H9 (cell line): ENCODE results near the gene VWF. TPM values are rescaled to one million over a fixed set of nuclear protein-coding genes. Genes with fewer than 3 reads are reported as not detected.

Experiments used
- DNase-seq: peaks from one replicate; pipeline ENCODE4 v3.0.0-alpha.2; 2017
- H2AFZ ChIP-seq: one replicate; pipeline ENCODE4 v1.6.1; 2013; ENCODE audit warnings: mild to moderate bottlenecking, low read length, control low read depth, moderate library complexity
- H2AK5ac ChIP-seq: 2 replicates; pipeline ENCODE4 v1.6.1; 2013; ENCODE audit warnings: low read length, control low read depth, mixed read lengths; ENCODE audit not compliant: insufficient read length
- H2BK120ac ChIP-seq: one replicate; pipeline ENCODE4 v1.6.1; 2013; ENCODE audit warnings: low read depth, mild to moderate bottlenecking, low read length, control low read depth, inconsistent platforms; ENCODE audit not compliant: poor library complexity, severe bottlenecking
- H2BK12ac ChIP-seq: 2 replicates; pipeline ENCODE4 v1.6.1; 2013; ENCODE audit warnings: low read length, control low read depth, mixed read lengths, low read depth; ENCODE audit not compliant: insufficient read length
- H2BK15ac ChIP-seq: 2 replicates; pipeline ENCODE4 v1.6.1; 2013; ENCODE audit warnings: low read depth, low read length, control low read depth
- H2BK20ac ChIP-seq: one replicate; pipeline ENCODE4 v1.6.1; 2013; ENCODE audit warnings: low read depth, mild to moderate bottlenecking, low read length, control low read depth, inconsistent platforms; ENCODE audit not compliant: poor library complexity, severe bottlenecking
- H2BK5ac ChIP-seq: 2 replicates; pipeline ENCODE4 v1.6.1; 2013; ENCODE audit warnings: low read length, control low read depth, mixed read lengths; ENCODE audit not compliant: insufficient read length
- H3K14ac ChIP-seq: 2 replicates; pipeline ENCODE4 v1.6.1; 2013; ENCODE audit warnings: low read length, control low read depth; ENCODE audit not compliant: insufficient read depth
- H3K18ac ChIP-seq: 2 replicates; pipeline ENCODE4 v1.6.1; 2013; ENCODE audit warnings: low read depth, mild to moderate bottlenecking, mixed read lengths, low read length, control low read depth; ENCODE audit not compliant: insufficient read length
- H3K23ac ChIP-seq: 2 replicates; pipeline ENCODE4 v1.6.1; 2013; ENCODE audit warnings: low read length, control low read depth, mixed read lengths, low read depth; ENCODE audit not compliant: insufficient read length
- H3K23me2 ChIP-seq: 2 replicates; pipeline ENCODE4 v1.6.1; 2013; ENCODE audit warnings: low read depth, mild to moderate bottlenecking, mixed read lengths, low read length, control low read depth; ENCODE audit not compliant: insufficient read length, poor library complexity, severe bottlenecking
- H3K27ac ChIP-seq: 2 replicates; pipeline ENCODE4 v1.5.1; 2013; ENCODE audit warnings: low read length, control low read depth, mixed read lengths, low read depth; ENCODE audit not compliant: insufficient read length
- H3K27me3 ChIP-seq: 2 replicates; pipeline ENCODE4 v1.6.1; 2013; ENCODE audit warnings: low read length, control low read depth, inconsistent platforms; ENCODE audit not compliant: insufficient read depth
- H3K4ac ChIP-seq: 2 replicates; pipeline ENCODE4 v1.6.1; 2013; ENCODE audit warnings: low read depth, mild to moderate bottlenecking, control low read depth, inconsistent platforms, low read length, moderate library complexity
- H3K4me1 ChIP-seq: 2 replicates; pipeline ENCODE4 v1.6.1; 2013; ENCODE audit warnings: low read length, control low read depth, inconsistent platforms; ENCODE audit not compliant: insufficient read depth
- H3K4me2 ChIP-seq: 2 replicates; pipeline ENCODE4 v1.6.1; 2013; ENCODE audit warnings: low read length, control low read depth, mixed read lengths; ENCODE audit not compliant: insufficient read length, insufficient read depth
- H3K56ac ChIP-seq: 2 replicates; pipeline ENCODE4 v1.6.1; 2013; ENCODE audit warnings: low read depth, mild to moderate bottlenecking, mixed read lengths, low read length, control low read depth; ENCODE audit not compliant: insufficient read length
- H3K79me1 ChIP-seq: 2 replicates; pipeline ENCODE4 v1.6.1; 2013; ENCODE audit warnings: low read depth, mild to moderate bottlenecking, moderate library complexity, low read length, control low read depth, inconsistent platforms; ENCODE audit not compliant: insufficient read depth, poor library complexity, severe bottlenecking
- H3K79me2 ChIP-seq: 2 replicates; pipeline ENCODE4 v1.6.1; 2013; ENCODE audit warnings: low read length, control low read depth, inconsistent platforms; ENCODE audit not compliant: insufficient read depth
- H3K9ac ChIP-seq: 2 replicates; pipeline ENCODE4 v1.6.1; 2013; ENCODE audit warnings: low read length, control low read depth, mixed read lengths; ENCODE audit not compliant: insufficient read length; ENCODE audit errors: extremely low read depth
- H3K9me3 ChIP-seq: one replicate; pipeline ENCODE4 v1.6.1; 2013; ENCODE audit warnings: low read depth, low read length, inconsistent platforms; ENCODE audit not compliant: control insufficient read depth
- H3T11ph ChIP-seq: one replicate; pipeline ENCODE4 v1.6.1; 2013; ENCODE audit warnings: mild to moderate bottlenecking, low read length, control low read depth, inconsistent platforms
- H4K20me1 ChIP-seq: one replicate; pipeline ENCODE4 v1.6.1; 2013; ENCODE audit not compliant: control insufficient read depth, insufficient read length, insufficient read depth
- H4K5ac ChIP-seq: 2 replicates; pipeline ENCODE4 v1.6.1; 2013; ENCODE audit warnings: low read depth, mild to moderate bottlenecking, mixed read lengths, low read length, control low read depth; ENCODE audit not compliant: insufficient read length
- H4K8ac ChIP-seq: replicated peaks from 2 replicates; pipeline ENCODE4 v1.6.1; 2013; ENCODE audit warnings: low read length, control low read depth, mixed read lengths, low read depth; ENCODE audit not compliant: insufficient read length
- H4K91ac ChIP-seq: 2 replicates; pipeline ENCODE4 v1.6.1; 2013; ENCODE audit warnings: low read depth, mild to moderate bottlenecking, moderate library complexity, mixed read lengths, low read length, control low read depth; ENCODE audit not compliant: insufficient read length
- H3K27ac Mint-ChIP-seq, 3 experiments: 2 replicates in 2 of 3; 3 replicates in 1 of 3; pipeline ENCODE4 v1.8.0; 2020 to 2021; ENCODE audit warnings: mixed read lengths in 3 of 3, mild to moderate bottlenecking in 1 of 3, moderate library complexity in 1 of 3
- H3K27me3 Mint-ChIP-seq: 2 replicates; pipeline ENCODE4 v1.8.0; 2021; ENCODE audit warnings: low read depth, mild to moderate bottlenecking, moderate library complexity, mixed read lengths
- H3K36me3 Mint-ChIP-seq, 3 experiments: 2 replicates in 2 of 3; 3 replicates in 1 of 3; pipeline ENCODE4 v1.8.0; 2020 to 2021; ENCODE audit warnings: low read depth in 3 of 3, mixed read lengths in 3 of 3; ENCODE audit not compliant: insufficient read depth in 1 of 3
- H3K4me1 Mint-ChIP-seq, 2 experiments: 2 replicates each; pipeline ENCODE4 v1.8.0; 2020; ENCODE audit warnings: mixed read lengths in 2 of 2
- H3K4me3 Mint-ChIP-seq, 2 experiments: 2 replicates in 1 of 2; 3 replicates in 1 of 2; pipeline ENCODE4 v1.8.0; 2020 to 2021; ENCODE audit warnings: mild to moderate bottlenecking in 2 of 2, mixed read lengths in 2 of 2, moderate library complexity in 1 of 2
- H3K9me3 Mint-ChIP-seq, 2 experiments: 2 replicates in 1 of 2; 3 replicates in 1 of 2; pipeline ENCODE4 v1.8.0; 2020; ENCODE audit warnings: mild to moderate bottlenecking in 2 of 2, mixed read lengths in 2 of 2, moderate library complexity in 1 of 2
- CTCF ChIP-seq: fragments of 200-600 bp; sonication (generic); conservative IDR thresholded peaks from 3 replicates; pipeline ENCODE4 v1.8.0; 2021; ENCODE audit warnings: antibody characterized with exemption, mild to moderate bottlenecking
- WGBS: extraction: QIAGEN DNeasy Blood & Tissue Kit; methylation state at CpG from one replicate; pipeline ENCODE4 v1.1.7; 2013; ENCODE audit warnings: missing lambda C conversion rate, low lambda C conversion rate, mixed read lengths; ENCODE audit not compliant: insufficient read length; ENCODE audit errors: extremely low coverage; 5-methylcytosine and 5-hydroxymethylcytosine counted together
- total RNA-seq: library from RNA; stranded (reverse); gene quantifications from 2 replicates; pipeline ENCODE4 v1.2.1, GENCODE V29; 2021

The VWF gene
- total RNA-seq, 1 experiment from 2014 or later = 0.17 TPM

- H3K4me3 Mint-ChIP-seq = no peak overlapping the region
- Histone ChIP-seq H3K56ac (no peak overlapping the region), H3K4me1 (no peaks in the 10 kb centered on the region; the same call in 1 of the 2 replicates), H4K5ac (no peak overlapping the region), H3K79me1 (no peaks in the 10 kb centered on the region), H4K8ac (no peak overlapping the region), H3K4me2 (no peak overlapping the region), H2BK120ac (no peak overlapping the region), H3K18ac (no peak overlapping the region), H2BK5ac (no peak overlapping the region), H3K27ac (no peak overlapping the region), H4K20me1 (no peaks in the 10 kb centered on the region), H2BK12ac (no peak overlapping the region), H2BK20ac (no peak overlapping the region), H3K9ac (no peak overlapping the region), H2AFZ (no peak overlapping the region), H3K4ac (no peak overlapping the region), H4K91ac (no peak overlapping the region), H2BK15ac (no peak overlapping the region), H3K23ac (no peak overlapping the region), H3K14ac (no peak overlapping the region), H3T11ph (no peak overlapping the region), H3K79me2 (no peaks in the 10 kb centered on the region), H2AK5ac (no peak overlapping the region), H3K23me2 (no peaks in the 10 kb centered on the region), H3K27me3 (0 out of 2 replicates have a peak, but pooled peaks cover 2% of the 10 kb centered on the region), H3K9me3 (no peaks in the 10 kb centered on the region)
- no peaks in the 10 kb centered on the region for H3K36me3 Mint-ChIP-seq
- no peak for DNase-seq
- peaks cover 9% of the 10 kb centered on the region in 2 experiments for H3K4me1 Mint-ChIP-seq
- WGBS = no CpG with 5 or more reads among the region's 5 CpGs
- no peak for TF ChIP-seq CTCF
- H3K9me3 Mint-ChIP-seq = no peaks in the 10 kb centered on the region
- peaks cover 2% of the 10 kb centered on the region; the same call in 1 of the 2 replicates for H3K27me3 Mint-ChIP-seq
- H3K27ac Mint-ChIP-seq = no peak overlapping the region
Measured at GRCh38 chr12:6112004-6112403, 12.5 kb downstream of the VWF start.
